ENCODE measurements around the gene DAPK3.
"Not testable (repeated sequence)": the region's sequence is repeated elsewhere in the genome, so short reads cannot be mapped to it uniquely, and the experiment has no call there.

DNA sequence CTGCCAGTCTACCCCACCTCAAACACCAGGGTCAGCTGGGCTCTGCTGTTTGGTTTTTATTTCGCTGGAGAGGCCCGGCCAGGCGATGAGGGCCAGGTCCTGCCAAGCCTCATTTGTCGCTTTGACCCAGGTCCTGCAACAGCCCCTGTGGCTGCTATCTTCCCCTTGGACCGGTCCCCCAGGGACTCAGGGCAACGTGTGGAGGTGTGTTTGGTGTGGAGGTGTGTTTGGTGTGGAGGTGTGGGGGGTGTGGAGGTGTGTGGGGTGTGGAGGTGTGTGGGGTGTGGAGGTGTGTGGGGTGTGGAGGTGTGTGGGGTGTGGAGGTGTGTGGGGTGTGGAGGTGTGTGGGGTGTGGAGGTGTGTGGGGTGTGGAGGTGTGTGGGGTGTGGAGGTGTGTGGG lies 40.5 kb upstream of the DAPK3 start:
- not testable (repeated sequence) for TF ChIP-seq EZH2 (IDR thresholded peaks at IDR 0.05; ENCODE audit: low read depth)
- TF ChIP-seq, protein P1, sequence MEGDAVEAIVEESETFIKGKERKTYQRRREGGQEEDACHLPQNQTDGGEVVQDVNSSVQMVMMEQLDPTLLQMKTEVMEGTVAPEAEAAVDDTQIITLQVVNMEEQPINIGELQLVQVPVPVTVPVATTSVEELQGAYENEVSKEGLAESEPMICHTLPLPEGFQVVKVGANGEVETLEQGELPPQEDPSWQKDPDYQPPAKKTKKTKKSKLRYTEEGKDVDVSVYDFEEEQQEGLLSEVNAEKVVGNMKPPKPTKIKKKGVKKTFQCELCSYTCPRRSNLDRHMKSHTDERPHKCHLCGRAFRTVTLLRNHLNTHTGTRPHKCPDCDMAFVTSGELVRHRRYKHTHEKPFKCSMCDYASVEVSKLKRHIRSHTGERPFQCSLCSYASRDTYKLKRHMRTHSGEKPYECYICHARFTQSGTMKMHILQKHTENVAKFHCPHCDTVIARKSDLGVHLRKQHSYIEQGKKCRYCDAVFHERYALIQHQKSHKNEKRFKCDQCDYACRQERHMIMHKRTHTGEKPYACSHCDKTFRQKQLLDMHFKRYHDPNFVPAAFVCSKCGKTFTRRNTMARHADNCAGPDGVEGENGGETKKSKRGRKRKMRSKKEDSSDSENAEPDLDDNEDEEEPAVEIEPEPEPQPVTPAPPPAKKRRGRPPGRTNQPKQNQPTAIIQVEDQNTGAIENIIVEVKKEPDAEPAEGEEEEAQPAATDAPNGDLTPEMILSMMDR (conservative IDR thresholded peaks at IDR 0.05): not testable (repeated sequence)

Measured in PC-9 (cell line).